Duodenal mucosa (tissue), 2 donors: ENCODE measurements around the gene OTUD1.
"Not testable (repeated sequence)": the region's sequence is repeated elsewhere in the genome, so short reads cannot be mapped to it uniquely, and the experiment has no call there.

Experiments used
- H3K27ac ChIP-seq: one replicate; pipeline ENCODE4 v1.7.0; 2013; ENCODE audit warnings: low read depth, low read length
- H3K27me3 ChIP-seq, 2 donors: one replicate each; pipeline ENCODE4 v1.7.0; 2013; ENCODE audit warnings: low read length in 2 of 2, control low read depth in 1 of 2; ENCODE audit not compliant: insufficient read depth in 2 of 2, control insufficient read depth in 1 of 2
- H3K36me3 ChIP-seq, 2 donors: one replicate each; pipeline ENCODE4 v1.7.0; 2013; ENCODE audit warnings: low read length in 2 of 2, control low read depth in 1 of 2; ENCODE audit not compliant: insufficient read depth in 2 of 2, control insufficient read depth in 1 of 2
- H3K4me1 ChIP-seq, 2 donors: one replicate each; pipeline ENCODE4 v1.7.0; 2013; ENCODE audit warnings: low read length in 2 of 2, control low read depth in 1 of 2; ENCODE audit not compliant: insufficient read depth in 2 of 2, control insufficient read depth in 1 of 2
- H3K4me3 ChIP-seq, 2 donors: one replicate each; pipeline ENCODE4 v1.7.0; 2013; ENCODE audit warnings: low read length in 2 of 2, low read depth in 1 of 2
- H3K9ac ChIP-seq, 2 donors: one replicate each; pipeline ENCODE4 v1.7.0; 2013; ENCODE audit warnings: low read length in 2 of 2, low read depth in 1 of 2
- H3K9me3 ChIP-seq, 2 donors: one replicate each; pipeline ENCODE4 v1.7.0; 2013; ENCODE audit warnings: low read length in 2 of 2, control low read depth in 1 of 2; ENCODE audit not compliant: control insufficient read depth in 1 of 2

Gene OTUD1, protein sequence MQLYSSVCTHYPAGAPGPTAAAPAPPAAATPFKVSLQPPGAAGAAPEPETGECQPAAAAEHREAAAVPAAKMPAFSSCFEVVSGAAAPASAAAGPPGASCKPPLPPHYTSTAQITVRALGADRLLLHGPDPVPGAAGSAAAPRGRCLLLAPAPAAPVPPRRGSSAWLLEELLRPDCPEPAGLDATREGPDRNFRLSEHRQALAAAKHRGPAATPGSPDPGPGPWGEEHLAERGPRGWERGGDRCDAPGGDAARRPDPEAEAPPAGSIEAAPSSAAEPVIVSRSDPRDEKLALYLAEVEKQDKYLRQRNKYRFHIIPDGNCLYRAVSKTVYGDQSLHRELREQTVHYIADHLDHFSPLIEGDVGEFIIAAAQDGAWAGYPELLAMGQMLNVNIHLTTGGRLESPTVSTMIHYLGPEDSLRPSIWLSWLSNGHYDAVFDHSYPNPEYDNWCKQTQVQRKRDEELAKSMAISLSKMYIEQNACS

DNA sequence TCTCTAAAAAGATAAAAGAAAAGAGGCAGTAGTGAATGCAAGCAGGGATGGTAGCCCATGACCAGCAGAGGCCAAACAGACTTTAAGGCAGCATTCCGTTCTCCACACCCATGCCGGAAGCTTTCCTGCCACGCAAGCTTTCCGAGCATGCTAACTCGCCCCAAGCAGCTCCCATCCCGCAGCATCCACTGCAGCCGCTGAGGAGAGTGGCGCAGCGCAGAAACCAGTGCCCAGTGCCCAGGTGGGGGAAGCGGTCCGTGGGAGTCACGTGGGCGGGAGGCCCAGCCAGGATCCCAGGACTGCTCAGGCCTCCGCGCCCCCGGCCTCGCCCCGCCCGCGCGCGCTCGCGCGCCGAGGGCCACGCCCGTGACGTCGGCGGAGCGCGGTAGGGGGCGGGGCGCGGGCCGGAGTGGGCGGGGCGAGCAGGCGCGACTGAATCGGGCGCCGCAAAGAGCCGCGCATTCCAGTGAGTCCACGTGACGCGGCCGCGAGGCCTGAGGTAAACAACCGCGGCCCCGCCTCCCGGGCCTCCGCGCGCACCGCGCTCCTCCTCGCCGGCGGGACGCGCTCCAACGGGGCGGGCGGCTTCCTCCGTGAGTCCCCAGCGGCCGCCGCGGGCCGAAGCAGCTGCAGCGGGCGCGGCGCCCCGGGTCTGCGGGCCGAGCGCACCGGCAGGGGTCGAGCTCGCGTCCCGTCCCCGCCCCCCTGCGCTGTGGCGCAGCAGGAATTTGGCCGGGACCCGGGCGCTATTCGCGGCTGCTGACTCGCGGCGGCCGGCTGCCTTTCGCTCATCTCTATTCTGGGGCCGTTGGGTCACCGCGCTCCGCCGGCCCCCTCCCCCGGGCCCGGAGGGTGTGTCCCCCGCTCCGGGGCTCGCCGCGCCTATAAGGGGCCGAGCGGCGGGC is at the start of gene OTUD1:
OTUD1 (plus strand) TSS at position 529 of the 905 bp plus-strand sequence. CDS start 383 bp downstream, outside the sequence.
- no peaks in the 10 kb centered on the region for H3K27me3 ChIP-seq
- H3K4me1 ChIP-seq: peaks cover 8 to 22% of the 10 kb centered on the region in 2 donors
- peak within 1 kb of the TSS; percentile 85 to 94 for H3K4me3 ChIP-seq
- no peaks in the 10 kb centered on the region for H3K36me3 ChIP-seq
- peak within 1 kb of the TSS; percentile 82 for H3K27ac ChIP-seq
- H3K9me3 ChIP-seq: no peaks in the 10 kb centered on the region
- peak within 1 kb of the TSS; percentile 76 to 91 for H3K9ac ChIP-seq

DNA sequence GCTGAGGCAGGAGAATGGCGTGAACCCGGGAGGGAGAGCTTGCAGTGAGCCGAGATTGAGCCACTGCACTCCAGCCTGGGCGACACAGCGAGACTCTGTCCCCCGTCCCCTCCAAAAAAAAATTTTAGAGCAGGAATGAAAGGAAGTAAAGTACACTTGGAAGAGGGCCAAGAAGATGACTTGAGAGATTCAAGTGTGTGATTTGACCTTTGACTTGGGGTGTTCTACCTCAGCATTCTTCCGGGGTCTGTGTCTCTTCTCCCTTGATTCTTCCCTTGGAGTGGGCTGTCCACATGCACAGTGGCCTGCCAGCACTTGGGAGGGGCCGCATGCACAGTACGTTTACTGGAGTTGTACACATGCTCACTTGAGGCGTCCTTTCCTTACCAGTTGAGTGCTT is 48.5 kb upstream of the OTUD1 start:
- not testable (repeated sequence) for H3K27ac ChIP-seq, H3K9me3 ChIP-seq, H3K4me1 ChIP-seq, H3K4me3 ChIP-seq, H3K36me3 ChIP-seq, H3K9ac ChIP-seq, H3K27me3 ChIP-seq

DNA sequence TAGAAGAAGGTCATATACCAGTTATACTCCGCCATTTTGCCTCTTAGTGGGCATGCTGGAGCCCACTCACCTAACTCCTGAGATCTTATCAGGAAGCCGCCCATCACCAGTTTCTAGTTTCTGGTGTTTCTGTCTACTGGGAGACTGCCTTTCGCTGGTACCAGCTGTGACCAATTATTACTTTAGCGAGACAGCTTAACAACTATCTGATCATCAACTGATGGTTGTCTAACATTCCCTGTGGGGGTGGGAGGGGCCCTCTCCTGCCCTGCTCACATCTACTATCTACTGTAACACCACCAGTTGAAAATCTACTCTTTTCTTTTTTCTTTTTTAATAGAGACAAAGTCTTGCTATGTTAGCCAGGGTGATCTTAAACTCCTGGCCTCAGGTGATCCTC is 48.1 kb upstream of the OTUD1 start:
- no peak overlapping the region for H3K27ac ChIP-seq
- no peaks in the 10 kb centered on the region for H3K27me3 ChIP-seq
- no peak overlapping the region for H3K9ac ChIP-seq
- no peaks in the 10 kb centered on the region for H3K36me3 ChIP-seq
- H3K4me3 ChIP-seq: no peak overlapping the region
- no peaks in the 10 kb centered on the region for H3K4me1 ChIP-seq
- no peaks in the 10 kb centered on the region for H3K9me3 ChIP-seq

DNA sequence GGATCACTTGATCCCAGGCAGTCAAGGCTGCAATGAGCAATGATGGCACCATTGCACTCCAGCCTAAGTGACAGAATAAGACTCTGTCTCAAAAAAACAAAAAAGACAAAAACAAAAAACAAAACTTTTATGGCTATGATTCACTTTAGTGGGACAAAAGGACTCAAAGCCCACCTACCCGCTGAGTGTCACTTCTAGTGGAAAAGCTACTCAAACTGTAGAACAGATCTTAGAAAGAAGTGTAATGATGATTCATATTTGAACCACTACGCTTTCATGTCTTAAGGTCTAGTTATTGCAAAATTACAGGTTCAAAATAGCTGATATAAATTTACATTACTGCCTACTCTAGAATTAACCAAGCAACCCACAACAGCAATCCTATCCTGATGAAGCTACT is 47.1 kb upstream of the OTUD1 start:
- H3K27me3 ChIP-seq: no peaks in the 10 kb centered on the region
- H3K4me3 ChIP-seq: no peak overlapping the region
- H3K9me3 ChIP-seq: no peaks in the 10 kb centered on the region
- no peak overlapping the region for H3K9ac ChIP-seq
- no peaks in the 10 kb centered on the region for H3K36me3 ChIP-seq
- no peaks in the 10 kb centered on the region for H3K4me1 ChIP-seq
- H3K27ac ChIP-seq: no peak overlapping the region

DNA sequence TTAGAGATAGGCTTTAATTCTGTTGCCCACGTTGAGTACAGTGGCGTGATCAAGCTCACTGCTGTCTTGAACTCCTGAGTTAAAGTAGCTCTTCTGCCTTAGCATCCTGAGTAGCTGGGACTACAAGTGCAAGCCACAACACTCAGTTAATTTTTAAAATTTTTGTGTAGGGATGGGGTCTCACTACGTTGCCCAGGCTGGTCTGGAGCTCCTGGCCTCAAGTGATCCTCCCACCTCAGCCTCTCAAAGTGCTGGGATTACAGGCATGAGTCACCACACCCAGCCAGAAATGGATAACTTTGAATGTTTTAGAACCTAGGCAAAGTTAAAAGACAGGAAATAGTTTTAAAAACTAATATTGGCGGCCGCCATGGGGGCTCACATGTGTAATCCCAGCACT is 43.9 kb upstream of the OTUD1 start:
- Histone ChIP-seq H3K9me3 (no peaks in the 10 kb centered on the region), H3K27ac (no peak overlapping the region), H3K4me3 (no peak overlapping the region), H3K36me3 (no peaks in the 10 kb centered on the region), H3K27me3 (no peaks in the 10 kb centered on the region), H3K9ac (no peak overlapping the region), H3K4me1 (no peaks in the 10 kb centered on the region)

DNA sequence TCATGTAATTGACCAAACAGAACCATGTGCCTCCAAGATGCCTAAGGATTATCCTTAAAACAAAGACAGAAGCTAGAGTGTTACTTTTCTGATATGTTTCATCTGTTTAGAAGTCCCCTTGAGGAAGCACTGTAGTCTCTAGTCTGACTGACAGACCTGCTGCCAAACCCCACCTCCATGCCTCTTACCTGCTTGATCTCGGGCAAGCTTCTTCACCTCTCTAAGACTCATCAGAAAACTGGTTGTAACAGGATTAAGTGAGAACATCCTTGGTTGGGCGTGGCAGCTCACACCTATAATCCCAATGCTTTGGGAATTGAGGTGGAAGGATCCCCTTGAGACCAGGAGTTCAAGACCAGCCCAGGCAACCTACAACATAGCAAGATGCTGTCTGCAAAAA is 42.2 kb upstream of the OTUD1 start:
- H3K27ac ChIP-seq: no peak overlapping the region
- no peaks in the 10 kb centered on the region for H3K4me1 ChIP-seq
- H3K36me3 ChIP-seq: no peaks in the 10 kb centered on the region
- H3K9ac ChIP-seq: no peak overlapping the region
- no peaks in the 10 kb centered on the region for H3K9me3 ChIP-seq
- no peak overlapping the region for H3K4me3 ChIP-seq
- no peaks in the 10 kb centered on the region for H3K27me3 ChIP-seq

GRCh38 chr10:23399701-23400144 is 39.2 kb upstream of the OTUD1 start:
- H3K9me3 ChIP-seq: no peaks in the 10 kb centered on the region
- H3K9ac ChIP-seq: no peak overlapping the region
- H3K36me3 ChIP-seq: no peaks in the 10 kb centered on the region
- H3K27ac ChIP-seq: no peak overlapping the region
- no peaks in the 10 kb centered on the region for H3K27me3 ChIP-seq
- no peak overlapping the region for H3K4me3 ChIP-seq
- no peaks in the 10 kb centered on the region for H3K4me1 ChIP-seq

GRCh38 chr10:23402856-23403255 is 36.0 kb upstream of the OTUD1 start:
- H3K36me3 ChIP-seq: no peaks in the 10 kb centered on the region

GRCh38 chr10:23403278-23403677 is 35.6 kb upstream of the OTUD1 start:
- Histone ChIP-seq H3K27me3 (no peaks in the 10 kb centered on the region), H3K27ac (no peak overlapping the region)

More at GRCh38 chr10:23402856-23403255, 36.0 kb upstream of the OTUD1 start:
- Histone ChIP-seq H3K4me3 (no peak overlapping the region), H3K9ac (no peak overlapping the region), H3K27ac (no peak overlapping the region), H3K4me1 (no peaks in the 10 kb centered on the region), H3K9me3 (no peaks in the 10 kb centered on the region), H3K27me3 (no peaks in the 10 kb centered on the region)

DNA sequence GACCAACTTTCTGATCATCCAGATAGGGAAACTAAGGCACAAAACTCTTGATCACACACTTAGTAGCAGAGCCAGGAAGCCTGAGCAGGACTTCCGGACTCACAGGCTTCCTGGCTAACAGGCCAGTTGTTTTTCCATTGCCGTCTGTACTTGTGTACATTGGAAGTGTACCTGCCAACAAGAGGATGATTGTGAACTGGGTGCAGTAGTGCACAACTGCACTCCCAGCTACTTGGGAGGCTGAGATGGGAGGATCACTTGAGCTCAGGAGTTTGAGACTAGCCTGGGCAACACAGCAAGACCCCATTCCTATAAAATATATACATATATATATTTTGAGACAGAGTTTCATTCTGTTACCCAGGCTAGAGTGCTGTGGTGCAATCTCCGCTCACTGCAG is 35.2 kb upstream of the OTUD1 start:
- Histone ChIP-seq H3K4me1 (no peaks in the 10 kb centered on the region), H3K9ac (no peak overlapping the region), H3K9me3 (no peaks in the 10 kb centered on the region), H3K27me3 (no peaks in the 10 kb centered on the region), H3K36me3 (no peaks in the 10 kb centered on the region), H3K4me3 (no peak overlapping the region), H3K27ac (no peak overlapping the region)

More at GRCh38 chr10:23403278-23403677, 35.6 kb upstream of the OTUD1 start:
- H3K9me3 ChIP-seq: no peaks in the 10 kb centered on the region
- H3K9ac ChIP-seq: no peak overlapping the region
- H3K36me3 ChIP-seq: no peaks in the 10 kb centered on the region
- no peaks in the 10 kb centered on the region for H3K4me1 ChIP-seq
- H3K4me3 ChIP-seq: no peak overlapping the region
